ENCODE data around the gene ADAT3. TPM values are rescaled to one million over a fixed set of nuclear protein-coding genes. Genes with fewer than 3 reads are reported as not detected.
A peak's percentile ranks its signal among the peaks of the same experiment; 100 is the strongest.
"Not testable (repeated sequence)": the region's sequence is repeated elsewhere in the genome, so short reads cannot be mapped to it uniquely, and the experiment has no call there.

Gene ADAT3
- total RNA-seq, 6 experiments from 2014 or later: 1.8 to 5.3 (median 2.7) TPM

GRCh38 chr19:1874554-1875185, 30.5 kb upstream of the ADAT3 start:
- Histone ChIP-seq H3K4me3 (peak overlapping the region; percentile 85 to 99 (median 96)), H3K27me3 (no peaks in the 10 kb centered on the region), H3K36me3 (no peaks in the 10 kb centered on the region), H3K4me1 (peaks cover 0 to 53% (median 27%) of the 10 kb centered on the region in 4 donors), H3K27ac (peak overlapping the region; percentile 90 to 96 (median 92)), H3K9me3 (no peaks in the 10 kb centered on the region)
- ATAC-seq (no peak), DNase-seq (no peak)
- intact Hi-C loops (cut with DNase I): no loop called here
- TF ChIP-seq POLR2A (IDR thresholded peaks at IDR 0.05) (no peak), CTCF (IDR thresholded peaks at IDR 0.05) (no peak)
- WGBS (ENCODE audit: insufficient coverage, low coverage, low lambda C conversion rate, missing lambda C conversion rate): 0% methylated on average over 16 of the region's 16 CpGs

GRCh38 chr19:1875265-1875645, 29.9 kb upstream of the ADAT3 start:
- DNase-seq; ATAC-seq; H3K36me3 ChIP-seq; intact Hi-C loops (cut with DNase I); H3K27me3 ChIP-seq; H3K9me3 ChIP-seq: not testable (repeated sequence)
- H3K4me1 ChIP-seq: peaks cover 0 to 50% (median 25%) of the 10 kb centered on the region in 4 donors
- H3K4me3 ChIP-seq: peak overlapping the region; percentile 85 to 99 (median 96)
- 0% methylated on average over 11 of the region's 11 CpGs for WGBS (ENCODE audit: insufficient coverage, low coverage, low lambda C conversion rate, missing lambda C conversion rate)
- H3K27ac ChIP-seq: peak overlapping the region; percentile 90 to 96 (median 92)

GRCh38 chr19:1875646-1876495, 29.3 kb upstream of the ADAT3 start:
- WGBS (ENCODE audit: insufficient coverage, low coverage, low lambda C conversion rate, missing lambda C conversion rate): 3% methylated on average over 18 of the region's 87 CpGs

GRCh38 chr19:1876496-1877279, 28.5 kb upstream of the ADAT3 start:
- Histone ChIP-seq H3K27ac (peak overlapping the region; percentile 90 to 96 (median 92)), H3K4me3 (peak overlapping the region; percentile 85 to 99 (median 96)), H3K4me1 (peaks cover 0 to 36% (median 18%) of the 10 kb centered on the region in 4 donors)
- intact Hi-C loops (cut with DNase I); DNase-seq; H3K9me3 ChIP-seq; H3K27me3 ChIP-seq; H3K36me3 ChIP-seq: not testable (repeated sequence)
- peak in 3 of 4 donors; percentile 2 to 5 (median 3) for ATAC-seq
- 47% methylated on average over 14 of the region's 53 CpGs for WGBS (ENCODE audit: insufficient coverage, low coverage, low lambda C conversion rate, missing lambda C conversion rate)

More at GRCh38 chr19:1875646-1876495, 29.3 kb upstream of the ADAT3 start:
- ATAC-seq (peak; percentile 80 to 87 (median 82)), DNase-seq (peak; percentile 94 to 96 (median 95))
- H3K4me3 ChIP-seq: peak overlapping the region; percentile 85 to 99 (median 96)
- no peaks in the 10 kb centered on the region for H3K27me3 ChIP-seq
- H3K4me1 ChIP-seq: peaks cover 0 to 44% (median 22%) of the 10 kb centered on the region in 4 donors
- no peaks in the 10 kb centered on the region for H3K9me3 ChIP-seq
- intact Hi-C loops (cut with DNase I): no loop called here
- H3K36me3 ChIP-seq: no peaks in the 10 kb centered on the region
- peak overlapping the region; percentile 90 to 96 (median 92) for H3K27ac ChIP-seq
- TF ChIP-seq POLR2A (IDR thresholded peaks at IDR 0.05) (peak; percentile 91), CTCF (IDR thresholded peaks at IDR 0.05) (no peak)

- H3K4me1 ChIP-seq: peaks cover 0 to 30% (median 15%) of the 10 kb centered on the region in 4 donors
- ATAC-seq; H3K27ac ChIP-seq; H3K27me3 ChIP-seq; H3K4me3 ChIP-seq; DNase-seq; intact Hi-C loops (cut with DNase I); H3K36me3 ChIP-seq; H3K9me3 ChIP-seq: not testable (repeated sequence)
- WGBS (ENCODE audit: insufficient coverage, low coverage, low lambda C conversion rate, missing lambda C conversion rate): no CpG with 5 or more reads among the region's 47 CpGs
Measured at GRCh38 chr19:1877280-1877660, 27.9 kb upstream of the ADAT3 start.

GRCh38 chr19:1878583-1878982, 26.6 kb upstream of the ADAT3 start:
- peaks cover 0 to 18% (median 9%) of the 10 kb centered on the region in 4 donors for H3K4me1 ChIP-seq
- H3K9me3 ChIP-seq; H3K27me3 ChIP-seq; H3K4me3 ChIP-seq; intact Hi-C loops (cut with DNase I); DNase-seq; ATAC-seq; H3K36me3 ChIP-seq; H3K27ac ChIP-seq: not testable (repeated sequence)
- WGBS (ENCODE audit: insufficient coverage, low coverage, low lambda C conversion rate, missing lambda C conversion rate): no CpG with 5 or more reads among the region's 8 CpGs

GRCh38 chr19:1879982-1880381, 25.2 kb upstream of the ADAT3 start:
- WGBS (ENCODE audit: insufficient coverage, low coverage, low lambda C conversion rate, missing lambda C conversion rate): 80% methylated on average over 11 of the region's 17 CpGs
- H3K9me3 ChIP-seq; DNase-seq; H3K27ac ChIP-seq; H3K36me3 ChIP-seq; intact Hi-C loops (cut with DNase I); ATAC-seq; H3K4me3 ChIP-seq; H3K27me3 ChIP-seq: not testable (repeated sequence)
- peaks cover 0 to 14% (median 6%) of the 10 kb centered on the region in 4 donors for H3K4me1 ChIP-seq
